Neural cell (in vitro differentiated cells): ENCODE results near the gene MAP3K19. TPM values are rescaled to one million over a fixed set of nuclear protein-coding genes. Genes with fewer than 3 reads are reported as not detected.

Source experiments
- H2AFZ ChIP-seq: fragments of 200-600, 300-800 bp; sonication (generic), shearing (Covaris generic); 2 replicates; pipeline ENCODE4 v1.6.0; 2014; ENCODE audit warnings: low read depth, mild to moderate bottlenecking, antibody characterized with exemption, low read length, moderate library complexity
- H3F3A ChIP-seq: fragments of 200-600 bp; shearing (Covaris generic); 2 replicates; pipeline ENCODE4 v1.6.1; 2016; ENCODE audit warnings: mild to moderate bottlenecking, moderate library complexity, mixed read lengths, antibody characterized with exemption, low read length; ENCODE audit not compliant: insufficient read depth, poor library complexity, severe bottlenecking
- H3K27ac ChIP-seq: fragments of 200-600, 300-800 bp; sonication (generic), shearing (Covaris generic); 2 replicates; pipeline ENCODE4 v1.5.1; 2014; ENCODE audit warnings: mild to moderate bottlenecking, low read length, moderate library complexity
- H3K27me3 ChIP-seq: fragments of 300-800, 200-600 bp; sonication (generic), shearing (Covaris generic); 2 replicates; pipeline ENCODE4 v1.6.0; 2014; ENCODE audit warnings: mild to moderate bottlenecking, low read depth, low read length, moderate library complexity; ENCODE audit not compliant: insufficient read depth
- H3K36me3 ChIP-seq: fragments of 300-800, 200-600 bp; sonication (generic), shearing (Covaris generic); 2 replicates; pipeline ENCODE4 v1.5.1; 2014; ENCODE audit warnings: mild to moderate bottlenecking, antibody characterized with exemption, low read length, moderate library complexity; ENCODE audit not compliant: insufficient read depth
- H3K4me2 ChIP-seq: fragments of 300-800, 200-600 bp; sonication (generic), shearing (Covaris generic); 2 replicates; pipeline ENCODE4 v1.6.0; 2014; ENCODE audit warnings: mild to moderate bottlenecking, low read length
- H3K4me3 ChIP-seq: fragments of 300-800, 200-600 bp; sonication (generic), shearing (Covaris generic); 2 replicates; pipeline ENCODE4 v1.5.1; 2014; ENCODE audit warnings: mild to moderate bottlenecking, low read length, moderate library complexity
- H3K79me2 ChIP-seq: fragments of 200-600 bp; shearing (Covaris generic); replicated peaks from 2 replicates; pipeline ENCODE4 v1.6.0; 2014; ENCODE audit warnings: mild to moderate bottlenecking, low read length, moderate library complexity; ENCODE audit not compliant: insufficient read depth
- H3K9ac ChIP-seq: fragments of 300-800, 200-600 bp; sonication (generic), shearing (Covaris generic); 2 replicates; pipeline ENCODE4 v1.6.1; 2016; ENCODE audit warnings: mild to moderate bottlenecking, low read length, mixed read lengths
- H3K9me2 ChIP-seq: fragments of 200-600 bp; shearing (Covaris generic); 2 replicates; pipeline ENCODE4 v1.6.1; 2016; ENCODE audit warnings: mild to moderate bottlenecking, low read length, mixed read lengths; ENCODE audit not compliant: insufficient read depth
- H3K9me3 ChIP-seq: fragments of 200-600, 300-800 bp; sonication (generic), shearing (Covaris generic); 2 replicates; pipeline ENCODE4 v1.6.1; 2016; ENCODE audit warnings: mild to moderate bottlenecking, mixed run types, low read length, moderate library complexity, mixed read lengths
- H4K20me1 ChIP-seq: fragments of 200-600 bp; shearing (Covaris generic); 2 replicates; pipeline ENCODE4 v1.6.1; 2016; ENCODE audit warnings: mild to moderate bottlenecking, mixed run types; ENCODE audit not compliant: insufficient read depth
- EP300 ChIP-seq: fragments of 450-650 bp; conservative IDR thresholded peaks from 2 replicates; pipeline ENCODE4 v1.6.1; 2014; ENCODE audit warnings: antibody characterized with exemption, mild to moderate bottlenecking, moderate library complexity; ENCODE audit not compliant: poor library complexity, severe bottlenecking
- EZH2 ChIP-seq: fragments of 200-600, 300-800 bp; shearing (Covaris generic), sonication (generic); IDR thresholded peaks from 2 replicates; pipeline ENCODE4 v1.6.1; 2014; ENCODE audit warnings: antibody characterized with exemption, low read length, borderline replicate concordance, mild to moderate bottlenecking; ENCODE audit not compliant: insufficient read depth, poor library complexity, severe bottlenecking
- MXI1 ChIP-seq: fragments of 450-650 bp; conservative IDR thresholded peaks from 2 replicates; pipeline ENCODE4 v1.6.1; 2014; ENCODE audit warnings: antibody characterized with exemption, mild to moderate bottlenecking; ENCODE audit not compliant: poor library complexity, severe bottlenecking
- RAD21 ChIP-seq: fragments of 450-650 bp; conservative IDR thresholded peaks from 2 replicates; pipeline ENCODE4 v1.6.1; 2014; ENCODE audit warnings: antibody characterized with exemption, mild to moderate bottlenecking, moderate library complexity
- SMC3 ChIP-seq: fragments of 450-650 bp; conservative IDR thresholded peaks from 2 replicates; pipeline ENCODE4 v1.6.1; 2014; ENCODE audit warnings: antibody characterized with exemption, mild to moderate bottlenecking, moderate library complexity; ENCODE audit not compliant: poor library complexity
- TAF1 ChIP-seq: IDR thresholded peaks from 2 replicates; pipeline ENCODE4 v1.6.1; 2012; ENCODE audit warnings: low read depth
- polyA plus RNA-seq: library from polyadenylated mRNA; depleted of rRNA; stranded (reverse); fragments of >200 nt; gene quantifications from 2 replicates; pipeline ENCODE4 v1.2.3, GENCODE V29; 2014
- TF ChIP-seq, protein P1 (sequence below): IDR thresholded peaks from 2 replicates; pipeline ENCODE4 v1.6.1; 2012; ENCODE audit warnings: borderline replicate concordance
- TF ChIP-seq, protein P2 (sequence below): fragments of 450-650 bp; IDR thresholded peaks from 2 replicates; pipeline ENCODE4 v1.5.1; 2014; ENCODE audit warnings: antibody characterized with exemption, mild to moderate bottlenecking, moderate library complexity; ENCODE audit not compliant: poor library complexity, severe bottlenecking

MAP3K19 gene
- polyA plus RNA-seq, 1 donor from 2014 or later, result not detected

DNA sequence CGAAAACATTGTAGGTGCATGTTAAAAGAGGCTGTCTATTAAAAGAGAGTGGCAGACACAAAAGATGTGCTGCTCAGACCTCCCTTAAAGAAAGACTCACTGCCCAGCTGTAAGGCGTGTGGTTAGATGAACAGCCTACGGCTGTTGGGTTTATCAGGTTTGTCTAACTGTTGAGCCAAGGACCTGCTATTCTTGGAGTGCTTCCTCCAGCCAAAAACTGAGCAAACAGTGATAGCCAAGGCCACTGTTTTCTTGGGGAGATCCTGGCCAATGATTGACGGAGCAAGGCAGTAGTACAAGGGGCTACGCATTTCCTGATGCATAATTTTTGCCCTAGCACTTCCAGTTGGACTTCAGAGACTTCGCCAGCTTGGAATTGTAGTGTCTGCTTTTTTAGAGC is 3.4 kb upstream of the MAP3K19 start:
- H3K36me3 ChIP-seq, result no peaks in the 10 kb centered on the region
- H3K4me2 ChIP-seq, result no peak overlapping the region
- H3K27ac ChIP-seq, result no peak overlapping the region
- H2AFZ ChIP-seq, result no peak overlapping the region
- no peaks in the 10 kb centered on the region for H3F3A ChIP-seq
- no peaks in the 10 kb centered on the region for H3K27me3 ChIP-seq
- no peaks in the 10 kb centered on the region for H4K20me1 ChIP-seq
- peaks cover 36% of the 10 kb centered on the region for H3K79me2 ChIP-seq
- TF ChIP-seq RAD21 (no peak), SMC3 (no peak), TAF1 (no peak), EP300 (no peak)
- TF ChIP-seq, protein P1, sequence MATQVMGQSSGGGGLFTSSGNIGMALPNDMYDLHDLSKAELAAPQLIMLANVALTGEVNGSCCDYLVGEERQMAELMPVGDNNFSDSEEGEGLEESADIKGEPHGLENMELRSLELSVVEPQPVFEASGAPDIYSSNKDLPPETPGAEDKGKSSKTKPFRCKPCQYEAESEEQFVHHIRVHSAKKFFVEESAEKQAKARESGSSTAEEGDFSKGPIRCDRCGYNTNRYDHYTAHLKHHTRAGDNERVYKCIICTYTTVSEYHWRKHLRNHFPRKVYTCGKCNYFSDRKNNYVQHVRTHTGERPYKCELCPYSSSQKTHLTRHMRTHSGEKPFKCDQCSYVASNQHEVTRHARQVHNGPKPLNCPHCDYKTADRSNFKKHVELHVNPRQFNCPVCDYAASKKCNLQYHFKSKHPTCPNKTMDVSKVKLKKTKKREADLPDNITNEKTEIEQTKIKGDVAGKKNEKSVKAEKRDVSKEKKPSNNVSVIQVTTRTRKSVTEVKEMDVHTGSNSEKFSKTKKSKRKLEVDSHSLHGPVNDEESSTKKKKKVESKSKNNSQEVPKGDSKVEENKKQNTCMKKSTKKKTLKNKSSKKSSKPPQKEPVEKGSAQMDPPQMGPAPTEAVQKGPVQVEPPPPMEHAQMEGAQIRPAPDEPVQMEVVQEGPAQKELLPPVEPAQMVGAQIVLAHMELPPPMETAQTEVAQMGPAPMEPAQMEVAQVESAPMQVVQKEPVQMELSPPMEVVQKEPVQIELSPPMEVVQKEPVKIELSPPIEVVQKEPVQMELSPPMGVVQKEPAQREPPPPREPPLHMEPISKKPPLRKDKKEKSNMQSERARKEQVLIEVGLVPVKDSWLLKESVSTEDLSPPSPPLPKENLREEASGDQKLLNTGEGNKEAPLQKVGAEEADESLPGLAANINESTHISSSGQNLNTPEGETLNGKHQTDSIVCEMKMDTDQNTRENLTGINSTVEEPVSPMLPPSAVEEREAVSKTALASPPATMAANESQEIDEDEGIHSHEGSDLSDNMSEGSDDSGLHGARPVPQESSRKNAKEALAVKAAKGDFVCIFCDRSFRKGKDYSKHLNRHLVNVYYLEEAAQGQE, result no peak
- H3K9me2 ChIP-seq, result no peaks in the 10 kb centered on the region
- no peak overlapping the region for H3K9ac ChIP-seq
- H3K9me3 ChIP-seq, result no peaks in the 10 kb centered on the region
- H3K4me3 ChIP-seq, result no peak overlapping the region

DNA sequence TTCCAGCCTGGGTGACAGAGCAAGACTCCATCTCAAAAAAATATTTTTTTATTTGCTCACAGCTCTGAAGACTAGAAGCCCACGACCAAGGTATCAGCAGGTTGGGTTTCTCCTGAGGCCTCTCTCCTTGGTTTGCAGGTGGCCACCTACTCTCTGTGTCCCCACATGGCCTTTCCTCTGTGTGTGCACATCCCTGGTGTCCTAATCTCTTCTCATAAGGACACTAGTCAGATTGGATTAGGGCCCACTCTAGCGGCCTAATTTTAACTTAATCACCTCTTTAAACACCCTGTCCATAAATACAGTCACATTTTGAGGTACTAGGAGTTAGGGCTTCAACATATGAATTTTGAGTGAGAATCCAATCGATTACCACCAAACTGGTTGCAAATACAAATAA is 2.9 kb upstream of the MAP3K19 start:
- Histone ChIP-seq H3K79me2 (peaks cover 30% of the 10 kb centered on the region), H2AFZ (no peak overlapping the region), H3K9ac (no peak overlapping the region), H3K4me2 (no peak overlapping the region), H3F3A (no peaks in the 10 kb centered on the region), H3K9me3 (no peaks in the 10 kb centered on the region), H4K20me1 (no peaks in the 10 kb centered on the region), H3K27ac (no peak overlapping the region), H3K27me3 (no peaks in the 10 kb centered on the region), H3K4me3 (no peak overlapping the region), H3K36me3 (no peaks in the 10 kb centered on the region), H3K9me2 (no peaks in the 10 kb centered on the region)
- TF ChIP-seq, protein P2, sequence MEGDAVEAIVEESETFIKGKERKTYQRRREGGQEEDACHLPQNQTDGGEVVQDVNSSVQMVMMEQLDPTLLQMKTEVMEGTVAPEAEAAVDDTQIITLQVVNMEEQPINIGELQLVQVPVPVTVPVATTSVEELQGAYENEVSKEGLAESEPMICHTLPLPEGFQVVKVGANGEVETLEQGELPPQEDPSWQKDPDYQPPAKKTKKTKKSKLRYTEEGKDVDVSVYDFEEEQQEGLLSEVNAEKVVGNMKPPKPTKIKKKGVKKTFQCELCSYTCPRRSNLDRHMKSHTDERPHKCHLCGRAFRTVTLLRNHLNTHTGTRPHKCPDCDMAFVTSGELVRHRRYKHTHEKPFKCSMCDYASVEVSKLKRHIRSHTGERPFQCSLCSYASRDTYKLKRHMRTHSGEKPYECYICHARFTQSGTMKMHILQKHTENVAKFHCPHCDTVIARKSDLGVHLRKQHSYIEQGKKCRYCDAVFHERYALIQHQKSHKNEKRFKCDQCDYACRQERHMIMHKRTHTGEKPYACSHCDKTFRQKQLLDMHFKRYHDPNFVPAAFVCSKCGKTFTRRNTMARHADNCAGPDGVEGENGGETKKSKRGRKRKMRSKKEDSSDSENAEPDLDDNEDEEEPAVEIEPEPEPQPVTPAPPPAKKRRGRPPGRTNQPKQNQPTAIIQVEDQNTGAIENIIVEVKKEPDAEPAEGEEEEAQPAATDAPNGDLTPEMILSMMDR, result no peak
- no peak for TF ChIP-seq MXI1
- TF ChIP-seq, protein P1, result no peak
- no peak for TF ChIP-seq EP300
- TF ChIP-seq RAD21, result no peak
- no peak for TF ChIP-seq EZH2
